GM12801 (cell line): ENCODE data around the gene SAMD9L.

Experiments
- TF ChIP-seq, protein P1 (sequence below): IDR thresholded peaks from one replicate; pipeline ENCODE4 v1.5.1; 2011; ENCODE audit warnings: control low read depth; ENCODE audit not compliant: insufficient read length; ENCODE audit errors: extremely low read depth

The SAMD9L gene

DNA sequence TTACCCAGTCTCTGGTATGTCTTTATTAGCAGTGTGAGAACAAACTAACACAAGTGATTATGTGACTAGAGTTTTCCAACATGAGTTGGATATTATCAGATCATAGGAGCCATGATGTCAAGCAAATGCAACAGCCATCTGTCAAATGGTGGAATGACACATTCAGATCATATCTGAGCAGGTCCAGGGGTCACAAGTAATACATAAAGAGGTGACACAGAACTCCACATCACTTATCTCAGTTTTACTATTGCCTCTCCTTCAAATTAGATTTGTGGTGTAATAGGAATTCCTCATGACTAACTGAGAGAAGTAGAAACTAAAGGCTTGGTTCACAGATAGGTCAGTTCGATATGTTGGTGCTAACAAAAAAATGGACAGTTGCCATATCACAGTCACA, 12.2 kb upstream of the SAMD9L start:
- TF ChIP-seq, protein P1, sequence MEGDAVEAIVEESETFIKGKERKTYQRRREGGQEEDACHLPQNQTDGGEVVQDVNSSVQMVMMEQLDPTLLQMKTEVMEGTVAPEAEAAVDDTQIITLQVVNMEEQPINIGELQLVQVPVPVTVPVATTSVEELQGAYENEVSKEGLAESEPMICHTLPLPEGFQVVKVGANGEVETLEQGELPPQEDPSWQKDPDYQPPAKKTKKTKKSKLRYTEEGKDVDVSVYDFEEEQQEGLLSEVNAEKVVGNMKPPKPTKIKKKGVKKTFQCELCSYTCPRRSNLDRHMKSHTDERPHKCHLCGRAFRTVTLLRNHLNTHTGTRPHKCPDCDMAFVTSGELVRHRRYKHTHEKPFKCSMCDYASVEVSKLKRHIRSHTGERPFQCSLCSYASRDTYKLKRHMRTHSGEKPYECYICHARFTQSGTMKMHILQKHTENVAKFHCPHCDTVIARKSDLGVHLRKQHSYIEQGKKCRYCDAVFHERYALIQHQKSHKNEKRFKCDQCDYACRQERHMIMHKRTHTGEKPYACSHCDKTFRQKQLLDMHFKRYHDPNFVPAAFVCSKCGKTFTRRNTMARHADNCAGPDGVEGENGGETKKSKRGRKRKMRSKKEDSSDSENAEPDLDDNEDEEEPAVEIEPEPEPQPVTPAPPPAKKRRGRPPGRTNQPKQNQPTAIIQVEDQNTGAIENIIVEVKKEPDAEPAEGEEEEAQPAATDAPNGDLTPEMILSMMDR: no peak

DNA sequence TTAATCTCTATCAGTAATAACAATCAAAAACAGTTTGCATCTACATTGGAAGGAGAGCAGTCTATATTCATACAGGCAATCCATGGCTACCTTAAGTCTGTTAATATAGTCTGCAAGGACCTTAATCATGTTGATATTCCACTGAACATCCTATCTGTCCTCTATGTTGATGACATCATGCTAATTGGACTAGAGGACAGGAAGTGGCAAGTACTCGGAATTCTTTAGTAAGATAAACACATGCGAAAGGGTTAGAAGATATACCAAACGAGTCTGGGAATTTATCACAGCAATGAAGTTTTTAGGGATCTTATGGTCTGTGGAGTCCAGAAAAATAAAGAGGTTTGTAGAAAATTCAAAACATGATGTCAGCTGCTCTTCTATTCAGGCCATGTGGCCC, 11.3 kb upstream of the SAMD9L start:
- TF ChIP-seq, protein P1: no peak

DNA sequence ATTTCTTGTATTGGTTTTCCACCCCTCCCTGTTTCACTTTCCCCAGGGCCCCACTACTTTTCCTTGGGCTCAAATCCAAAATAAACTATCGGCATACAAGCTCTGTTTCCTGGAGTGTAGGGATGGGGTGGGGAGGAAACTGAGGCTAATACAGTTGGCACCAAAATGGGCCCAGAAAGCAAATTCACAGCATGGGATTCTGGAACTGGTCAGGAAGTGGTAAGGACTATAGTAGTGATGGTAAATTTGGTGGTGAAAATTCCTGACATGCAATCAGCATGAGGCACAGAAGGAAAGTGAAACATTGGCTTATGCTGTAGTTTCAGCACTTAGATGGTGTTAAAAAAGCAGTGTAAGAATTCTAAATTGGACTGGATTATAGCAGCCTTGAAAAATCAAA, 8.7 kb upstream of the SAMD9L start:
- TF ChIP-seq, protein P1: no peak

DNA sequence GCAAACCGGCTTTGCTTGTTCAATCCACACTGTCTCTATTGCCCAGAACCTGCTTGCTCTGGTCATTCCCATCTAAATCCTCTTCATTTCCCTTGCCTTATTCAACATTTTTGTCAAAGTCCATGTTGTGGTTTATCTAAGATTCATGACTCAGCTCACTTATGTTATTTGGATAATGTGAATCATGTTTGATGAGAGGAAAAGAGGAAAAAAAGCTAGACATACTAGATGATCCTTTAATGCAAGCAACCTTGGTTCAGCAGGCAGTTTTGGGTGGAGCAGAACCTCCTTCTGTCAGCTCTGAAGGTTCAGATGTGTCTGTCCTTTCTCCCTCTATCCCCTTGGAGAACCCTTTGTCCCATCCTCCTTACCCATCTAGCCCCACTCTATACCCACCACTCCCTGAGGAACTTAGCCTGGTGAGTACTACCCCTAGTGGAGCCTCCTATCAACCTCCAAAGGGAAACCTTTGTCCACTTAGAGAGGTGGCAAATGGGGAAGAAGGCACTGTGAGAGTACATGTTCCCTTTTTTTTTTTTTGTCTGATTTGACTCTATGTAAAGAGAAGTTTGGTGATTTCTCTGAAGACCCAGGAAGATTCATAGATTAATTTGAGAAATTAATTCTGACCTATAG, 2.1 kb upstream of the SAMD9L start:
- TF ChIP-seq, protein P1: no peak

DNA sequence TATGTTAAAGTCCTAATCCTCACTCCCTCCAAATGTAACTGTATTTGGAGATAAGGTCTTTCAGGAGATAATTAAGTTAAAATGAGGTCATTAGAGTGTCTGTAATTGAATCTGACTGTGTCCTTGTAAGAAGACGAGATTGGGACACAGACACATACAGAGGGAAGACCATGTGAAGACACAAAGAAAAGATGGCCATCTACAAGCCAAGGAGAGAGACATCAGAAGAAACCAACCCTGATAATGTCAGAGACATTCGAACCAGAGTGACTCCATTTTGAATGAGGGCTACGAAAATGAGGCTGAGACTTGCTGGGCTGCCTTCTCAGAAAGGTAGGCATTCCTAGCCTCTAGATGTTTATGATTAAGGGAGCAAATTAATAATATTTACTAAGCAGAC, 542 bp upstream of the SAMD9L start:
- TF ChIP-seq, protein P1: no peak

DNA sequence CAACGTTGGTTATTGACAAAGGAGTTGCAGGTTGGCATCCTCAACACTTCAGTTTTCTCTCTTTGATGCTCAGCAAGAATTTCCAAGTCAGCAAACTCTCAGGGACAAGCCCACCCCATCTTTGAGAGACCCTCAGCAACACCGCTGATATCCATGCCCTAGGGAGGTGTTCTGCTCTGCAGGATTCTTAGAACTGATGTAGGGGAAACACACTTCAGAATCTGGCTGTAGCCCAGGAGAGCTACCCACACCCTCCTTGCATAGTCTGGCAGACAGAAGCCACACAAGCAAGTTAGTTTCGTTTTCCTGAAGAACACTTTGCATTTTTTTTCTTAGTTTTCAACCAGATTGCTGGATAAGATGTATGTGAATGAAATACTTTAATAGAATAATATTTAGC, 822 bp downstream of the SAMD9L start:
- TF ChIP-seq, protein P1: no peak

DNA sequence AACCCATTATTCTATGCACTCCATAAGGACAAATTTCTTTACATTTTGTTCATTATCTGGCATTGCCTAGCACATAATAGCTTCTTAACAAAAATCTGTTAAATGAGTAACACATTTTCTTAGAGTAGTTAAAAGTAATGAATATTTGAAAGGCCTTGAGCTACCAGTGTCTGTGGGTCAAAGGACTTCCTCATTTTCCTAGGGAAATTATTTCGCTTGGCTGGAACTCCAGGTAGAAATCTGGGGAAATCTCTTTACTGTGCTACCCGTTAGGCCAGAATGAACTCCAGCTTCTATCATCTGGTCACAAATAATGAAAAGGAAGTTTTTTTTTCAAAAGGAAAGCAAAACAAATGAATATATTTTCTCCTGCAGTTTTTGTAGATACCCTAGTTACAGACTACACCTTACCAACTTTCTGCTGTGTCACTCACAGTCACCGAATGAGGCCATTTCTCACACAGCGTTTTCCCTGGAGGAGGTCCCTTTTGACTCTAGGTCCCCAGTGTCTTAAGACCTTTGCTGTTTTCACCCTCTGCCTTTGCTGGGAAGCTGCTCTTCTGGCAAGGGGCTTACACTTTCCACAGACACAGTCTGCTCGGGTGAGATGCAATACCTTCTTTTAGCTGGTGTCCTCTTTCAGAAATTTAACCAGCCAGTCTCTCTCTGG, 1.6 kb downstream of the SAMD9L start:
- TF ChIP-seq, protein P1: no peak
